Measurements from ENCODE around the gene AP2M1.

The AP2M1 gene

GRCh38 chr3:184180165-184180564, 5.5 kb downstream of the AP2M1 start:
- no peak for DNase-seq (ENCODE audit: low read depth in 2 of 2)

GRCh38 chr3:184181596-184181995, 6.9 kb downstream of the AP2M1 start:
- no peak for DNase-seq (ENCODE audit: low read depth in 2 of 2)

GRCh38 chr3:184183679-184184078, 9.0 kb downstream of the AP2M1 start:
- DNase-seq (ENCODE audit: low read depth in 2 of 2): no peak

- no peak for DNase-seq (ENCODE audit: low read depth in 2 of 2)
Measured at GRCh38 chr3:184184546-184185230, 10.0 kb downstream of the AP2M1 start.

GRCh38 chr3:184185461-184186183, 11.0 kb downstream of the AP2M1 start:
- peak; percentile 97 to 99 for DNase-seq (ENCODE audit: low read depth in 2 of 2)

- DNase-seq (ENCODE audit: low read depth in 2 of 2): no peak
Measured at GRCh38 chr3:184186184-184186901, 11.7 kb downstream of the AP2M1 start, which contains the start of gene ABCF3. ABCF3 (plus strand) TSS chr3:184186199; CDS start chr3:184186208, 9 bp downstream.

- DNase-seq (ENCODE audit: low read depth in 2 of 2): no peak
Measured at GRCh38 chr3:184186902-184187207, 12.2 kb downstream of the AP2M1 start.

GRCh38 chr3:184188080-184188479, 13.4 kb downstream of the AP2M1 start:
- no peak for DNase-seq (ENCODE audit: low read depth in 2 of 2)

GRCh38 chr3:184189421-184189820, 14.8 kb downstream of the AP2M1 start:
- no peak for DNase-seq (ENCODE audit: low read depth in 2 of 2)

GRCh38 chr3:184192889-184193288, 18.2 kb downstream of the AP2M1 start:
- no peak for DNase-seq (ENCODE audit: low read depth in 2 of 2)

- no peak for DNase-seq (ENCODE audit: low read depth in 2 of 2)
Measured at GRCh38 chr3:184193991-184194539, 19.4 kb downstream of the AP2M1 start.

- DNase-seq (ENCODE audit: low read depth in 2 of 2): no peak
Measured at GRCh38 chr3:184196536-184196935, 21.9 kb downstream of the AP2M1 start.

- no peak for DNase-seq (ENCODE audit: low read depth in 2 of 2)
Measured at GRCh38 chr3:184198509-184198908, 23.9 kb downstream of the AP2M1 start.

- no peak for DNase-seq (ENCODE audit: low read depth in 2 of 2)
Measured at GRCh38 chr3:184200825-184201224, 26.2 kb downstream of the AP2M1 start.

- DNase-seq (ENCODE audit: low read depth in 2 of 2): no peak
Measured at GRCh38 chr3:184203526-184203925, 28.9 kb downstream of the AP2M1 start.

- DNase-seq (ENCODE audit: low read depth in 2 of 2): no peak
Measured at GRCh38 chr3:184209146-184209923, 34.7 kb downstream of the AP2M1 start.

GRCh38 chr3:184211297-184211696, 36.6 kb downstream of the AP2M1 start:
- no peak for DNase-seq (ENCODE audit: low read depth in 2 of 2)

- DNase-seq (ENCODE audit: low read depth in 2 of 2): no peak
Measured at GRCh38 chr3:184211718-184212117, 37.1 kb downstream of the AP2M1 start.

GRCh38 chr3:184218814-184219213, 44.2 kb downstream of the AP2M1 start:
- no peak for DNase-seq (ENCODE audit: low read depth in 2 of 2)

GRCh38 chr3:184222521-184222920, 47.9 kb downstream of the AP2M1 start:
- no peak for DNase-seq (ENCODE audit: low read depth in 2 of 2)

GRCh38 chr3:184223946-184224345, 49.3 kb downstream of the AP2M1 start:
- DNase-seq (ENCODE audit: low read depth in 2 of 2): no peak

- no peak for DNase-seq (ENCODE audit: low read depth in 2 of 2)
Measured at GRCh38 chr3:184227481-184227935, 52.9 kb downstream of the AP2M1 start.
